Skeletal muscle satellite cell (primary cell): ENCODE data around the gene GRAP.

Source experiments
- H3K27me3 ChIP-seq: 2 replicates; pipeline ENCODE4 v1.7.0; 2013; ENCODE audit warnings: low read length; ENCODE audit not compliant: control insufficient read depth, insufficient read depth
- H3K36me3 ChIP-seq: 2 replicates; pipeline ENCODE4 v1.7.0; 2013; ENCODE audit warnings: mild to moderate bottlenecking, control low read depth, low read length; ENCODE audit not compliant: insufficient read depth
- H3K4me1 ChIP-seq: 2 replicates; pipeline ENCODE4 v1.7.0; 2013; ENCODE audit warnings: low read length; ENCODE audit not compliant: control insufficient read depth, insufficient read depth
- H3K4me2 ChIP-seq: 2 replicates; pipeline ENCODE4 v1.7.0; 2013; ENCODE audit warnings: mild to moderate bottlenecking, low read length
- H3K4me3 ChIP-seq: 2 replicates; pipeline ENCODE4 v1.7.0; 2013; ENCODE audit warnings: low read length
- H3K9ac ChIP-seq: 2 replicates; pipeline ENCODE4 v1.7.0; 2013; ENCODE audit warnings: mild to moderate bottlenecking, low read depth, low read length, moderate library complexity
- H3K9me3 ChIP-seq: replicated peaks from 2 replicates; pipeline ENCODE4 v1.7.0; 2013; ENCODE audit warnings: mild to moderate bottlenecking, control low read depth, low read length

Gene GRAP

DNA sequence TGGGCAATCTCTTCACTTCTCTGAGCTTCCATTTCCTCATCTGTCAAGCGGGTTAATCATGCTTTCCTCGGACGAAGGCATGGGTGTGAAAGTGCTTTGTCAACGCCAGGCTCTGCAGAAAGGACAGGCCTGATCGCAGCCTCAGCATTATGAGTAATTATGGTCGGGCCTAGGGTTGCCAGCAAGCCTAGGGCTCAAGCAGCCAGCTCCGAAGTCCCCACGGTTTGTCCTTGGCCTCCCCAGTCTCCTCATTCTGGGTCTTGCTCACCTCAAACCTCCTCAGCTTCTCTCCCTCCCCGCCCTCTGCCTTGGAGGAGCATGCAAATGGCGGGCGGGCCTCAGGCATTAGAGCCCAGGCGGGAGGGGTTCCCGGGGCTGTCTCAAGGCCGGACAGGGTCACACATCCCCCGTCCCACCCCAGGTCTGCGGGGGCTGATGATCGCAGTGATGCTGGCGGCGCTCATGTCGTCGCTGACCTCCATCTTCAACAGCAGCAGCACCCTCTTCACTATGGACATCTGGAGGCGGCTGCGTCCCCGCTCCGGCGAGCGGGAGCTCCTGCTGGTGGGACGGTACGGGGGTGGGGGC lies 32.0 kb downstream of the GRAP start:
- Histone ChIP-seq H3K4me3 (no peak overlapping the region), H3K36me3 (no peaks in the 10 kb centered on the region), H3K4me2 (no peak overlapping the region), H3K9ac (no peak overlapping the region), H3K9me3 (no peaks in the 10 kb centered on the region), H3K27me3 (peaks cover 18% of the 10 kb centered on the region), H3K4me1 (peaks cover 5% of the 10 kb centered on the region)

DNA sequence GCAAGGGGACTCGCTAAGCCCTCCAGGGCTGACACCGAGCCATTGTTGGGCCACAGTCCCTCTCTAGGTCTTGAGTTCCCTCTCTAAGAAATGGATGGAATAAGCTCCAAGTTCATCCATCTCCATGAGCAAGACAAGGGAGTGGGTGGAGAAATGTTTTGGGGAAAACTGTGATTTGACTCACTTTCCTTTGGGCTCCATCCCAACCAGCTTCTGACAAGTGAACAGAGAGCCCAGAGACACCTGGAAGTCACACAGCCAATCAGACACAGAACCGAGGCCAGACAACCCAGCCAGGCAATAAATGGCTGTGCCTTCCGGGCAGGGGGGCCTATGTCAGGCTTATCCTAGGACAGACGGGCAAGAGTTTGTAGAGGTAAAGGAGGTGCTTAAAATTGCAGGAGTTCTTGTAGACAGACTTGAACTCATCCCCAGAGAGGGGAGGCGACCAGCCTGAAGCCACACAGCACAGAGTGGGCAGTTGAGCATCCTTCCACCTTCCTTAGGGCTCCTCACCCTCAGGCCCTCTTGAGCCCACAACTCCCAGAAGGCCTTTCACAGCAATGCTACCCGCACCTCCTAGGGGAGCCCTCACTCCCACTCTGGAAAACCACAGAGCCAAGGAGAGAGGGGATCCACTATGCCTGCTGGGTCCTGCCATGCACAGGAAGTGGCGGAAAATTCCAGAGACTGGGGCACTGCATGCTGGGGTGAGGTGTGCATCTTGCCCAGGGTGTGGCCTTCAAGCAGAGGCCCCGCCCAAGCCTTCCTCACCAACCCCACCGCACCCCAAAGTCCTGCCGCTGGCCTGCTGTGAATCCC lies 32.7 kb downstream of the GRAP start:
- Histone ChIP-seq H3K9me3 (no peaks in the 10 kb centered on the region), H3K36me3 (no peaks in the 10 kb centered on the region), H3K27me3 (peaks cover 14% of the 10 kb centered on the region), H3K4me2 (no peak overlapping the region), H3K4me1 (peaks cover 5% of the 10 kb centered on the region), H3K4me3 (no peak overlapping the region), H3K9ac (no peak overlapping the region)

- Histone ChIP-seq H3K36me3 (no peaks in the 10 kb centered on the region), H3K9ac (no peak overlapping the region), H3K9me3 (no peaks in the 10 kb centered on the region), H3K4me3 (no peak overlapping the region), H3K27me3 (peaks cover 6% of the 10 kb centered on the region), H3K4me2 (no peak overlapping the region), H3K4me1 (peaks cover 5% of the 10 kb centered on the region)
Observed at GRCh38 chr17:19013226-19013625, 33.5 kb downstream of the GRAP start.

DNA sequence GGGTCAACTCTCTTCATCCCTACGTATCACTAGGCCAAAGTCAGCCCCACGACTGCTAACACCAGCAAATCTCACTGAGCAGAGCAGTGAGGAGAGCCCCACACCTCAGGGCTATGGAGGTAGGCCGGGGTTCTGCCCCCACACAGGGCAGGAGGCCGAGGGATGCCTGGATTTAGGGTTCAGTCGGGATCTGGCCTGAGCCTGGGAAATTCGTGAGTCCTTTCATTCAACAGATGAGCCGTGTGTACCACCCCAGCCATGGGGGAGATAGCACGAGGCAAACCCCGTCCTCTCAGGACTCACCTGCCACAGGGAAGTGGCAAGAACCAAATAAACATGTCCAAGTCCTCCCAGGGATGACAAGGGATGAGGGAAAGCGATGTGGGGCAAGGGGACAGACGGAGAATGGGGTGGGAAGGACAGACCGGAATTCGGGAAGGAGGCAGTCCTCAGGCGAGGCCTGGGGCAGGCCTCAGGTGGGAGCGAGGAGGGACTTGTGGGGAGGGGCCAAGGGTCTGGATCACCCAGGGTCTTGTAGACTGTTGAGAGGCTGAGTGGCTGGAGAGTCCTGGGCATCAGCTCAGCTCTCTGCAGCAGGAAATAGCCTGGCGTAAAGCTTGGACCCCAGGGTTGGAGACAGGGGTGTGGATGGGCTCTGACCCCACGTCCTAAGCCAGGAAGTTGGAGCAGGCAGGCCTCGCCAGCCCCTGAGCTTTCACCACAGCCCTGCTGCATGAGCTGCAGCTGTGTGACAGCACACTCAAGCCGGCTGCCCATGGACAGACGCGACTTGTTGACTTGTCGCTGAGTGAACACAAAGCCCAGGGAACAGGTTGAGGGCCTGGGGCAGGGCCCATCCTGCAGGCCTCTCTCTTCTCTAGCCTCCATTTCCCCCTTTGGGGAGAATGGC lies 34.3 kb downstream of the GRAP start:
- Histone ChIP-seq H3K9ac (no peak overlapping the region), H3K27me3 (peaks cover 3% of the 10 kb centered on the region), H3K4me1 (peaks cover 5% of the 10 kb centered on the region), H3K4me3 (no peak overlapping the region), H3K9me3 (no peaks in the 10 kb centered on the region), H3K4me2 (no peak overlapping the region), H3K36me3 (no peaks in the 10 kb centered on the region)

DNA sequence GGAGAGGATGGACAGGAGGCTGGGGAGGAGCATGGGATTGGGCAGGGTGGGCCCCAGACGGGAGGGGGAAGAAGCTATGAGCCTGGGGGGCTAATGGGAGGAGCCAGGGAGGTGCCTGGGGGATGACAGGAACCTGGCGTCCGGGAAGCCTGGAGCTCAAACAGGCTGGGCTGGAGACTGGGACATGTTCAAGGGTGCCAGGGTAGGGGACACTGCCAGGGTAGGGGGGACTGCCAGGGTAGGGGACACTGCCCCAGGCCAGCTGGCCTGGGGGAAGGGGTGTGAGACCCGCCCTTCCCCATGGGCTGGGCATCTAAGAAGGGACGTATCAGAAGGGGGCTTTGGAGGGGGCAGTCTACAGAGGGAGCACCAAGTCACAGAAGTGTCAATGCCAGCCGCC lies 35.2 kb downstream of the GRAP start:
- H3K4me1 ChIP-seq: peaks cover 5% of the 10 kb centered on the region
- H3K36me3 ChIP-seq: no peaks in the 10 kb centered on the region
- no peak overlapping the region for H3K9ac ChIP-seq
- H3K27me3 ChIP-seq: peaks cover 3% of the 10 kb centered on the region
- no peaks in the 10 kb centered on the region for H3K9me3 ChIP-seq
- H3K4me3 ChIP-seq: no peak overlapping the region
- no peak overlapping the region for H3K4me2 ChIP-seq

- Histone ChIP-seq H3K4me1 (peaks cover 5% of the 10 kb centered on the region), H3K27me3 (peaks cover 3% of the 10 kb centered on the region), H3K9ac (no peak overlapping the region), H3K4me3 (no peak overlapping the region), H3K36me3 (no peaks in the 10 kb centered on the region), H3K4me2 (no peak overlapping the region), H3K9me3 (no peaks in the 10 kb centered on the region)
Observed at GRCh38 chr17:19010729-19011505, 35.8 kb downstream of the GRAP start.

DNA sequence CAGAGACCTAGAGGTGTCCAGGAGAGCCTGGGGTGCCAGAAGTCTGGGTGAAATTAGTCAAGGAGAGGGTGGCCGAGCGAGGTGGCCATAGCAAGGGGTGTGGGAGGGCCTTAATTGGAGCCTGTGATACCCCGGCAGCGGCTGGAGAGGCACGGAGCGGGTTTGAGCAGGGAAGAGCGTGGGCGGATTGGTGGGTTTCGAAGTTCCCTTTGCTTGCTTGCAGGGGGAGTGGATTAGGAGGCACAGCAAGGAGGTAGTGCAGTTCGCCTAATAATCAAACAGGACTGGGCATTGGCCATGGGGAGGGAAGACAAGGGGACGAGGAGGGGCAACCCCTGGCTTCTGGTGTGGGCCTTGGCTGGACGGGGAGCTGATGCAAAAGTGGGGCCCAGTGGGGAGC lies 36.8 kb downstream of the GRAP start:
- H3K4me2 ChIP-seq: no peak overlapping the region
- peaks cover 8% of the 10 kb centered on the region for H3K4me1 ChIP-seq
- no peaks in the 10 kb centered on the region for H3K27me3 ChIP-seq
- H3K9me3 ChIP-seq: no peaks in the 10 kb centered on the region
- no peaks in the 10 kb centered on the region for H3K36me3 ChIP-seq
- no peak overlapping the region for H3K4me3 ChIP-seq
- no peak overlapping the region for H3K9ac ChIP-seq

DNA sequence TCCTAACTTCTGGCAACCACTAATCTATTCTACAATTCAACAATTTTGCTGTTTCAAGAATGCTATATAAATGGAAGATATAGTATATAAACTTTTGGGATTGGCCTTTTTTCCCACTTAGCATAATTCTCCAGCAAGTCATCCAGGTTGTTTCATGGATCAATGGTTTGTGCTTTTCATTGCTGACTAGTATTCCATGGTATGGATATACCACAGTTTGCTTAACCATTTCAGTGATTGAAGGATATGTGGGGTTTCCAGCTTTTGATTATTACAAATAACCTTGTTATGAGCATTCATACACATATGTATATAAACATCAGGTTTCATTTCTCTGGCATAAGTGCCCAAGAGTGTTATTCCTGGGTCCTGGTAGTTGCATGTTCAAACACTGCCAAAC lies 40.1 kb downstream of the GRAP start:
- no peak overlapping the region for H3K9ac ChIP-seq
- no peaks in the 10 kb centered on the region for H3K27me3 ChIP-seq
- no peaks in the 10 kb centered on the region for H3K36me3 ChIP-seq

DNA sequence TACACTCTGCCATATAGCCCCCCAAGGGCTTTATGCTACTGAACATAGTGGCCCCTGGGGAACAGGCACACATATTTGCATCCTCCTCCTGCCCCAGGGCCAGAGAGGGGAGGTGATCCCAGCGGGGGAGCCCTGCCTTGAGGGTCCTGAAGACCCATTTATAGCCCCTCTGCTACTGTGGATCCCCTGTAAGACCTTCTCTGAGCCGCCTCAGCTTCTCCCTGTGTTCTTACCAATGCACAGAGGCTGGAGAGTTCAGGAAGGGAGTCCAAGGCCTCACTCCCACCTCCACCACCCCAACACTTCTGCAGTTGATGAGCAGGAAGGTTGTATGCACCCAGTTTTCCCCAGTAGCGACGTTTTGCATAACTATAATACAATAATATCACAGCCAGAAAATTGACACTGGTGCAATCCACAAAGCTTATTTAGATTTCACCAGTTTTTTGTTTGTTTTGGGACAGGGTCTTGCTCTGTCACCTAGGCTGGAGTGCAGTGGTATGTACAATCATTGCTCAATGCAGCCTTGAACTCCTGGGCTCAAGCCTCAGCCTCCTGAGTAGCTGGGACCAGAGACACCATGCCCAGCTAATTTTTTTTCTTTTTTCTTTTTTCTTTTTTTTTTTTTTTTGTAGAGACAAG lies 40.8 kb downstream of the GRAP start:
- Histone ChIP-seq H3K36me3 (no peaks in the 10 kb centered on the region), H3K9ac (no peak overlapping the region), H3K9me3 (no peaks in the 10 kb centered on the region), H3K27me3 (no peaks in the 10 kb centered on the region), H3K4me3 (no peak overlapping the region), H3K4me1 (peaks cover 36% of the 10 kb centered on the region), H3K4me2 (no peak overlapping the region)

More for the DNA sequence above, 40.1 kb downstream of the GRAP start:
- Histone ChIP-seq H3K9me3 (no peaks in the 10 kb centered on the region), H3K4me2 (no peak overlapping the region), H3K4me1 (peaks cover 34% of the 10 kb centered on the region), H3K4me3 (no peak overlapping the region)

DNA sequence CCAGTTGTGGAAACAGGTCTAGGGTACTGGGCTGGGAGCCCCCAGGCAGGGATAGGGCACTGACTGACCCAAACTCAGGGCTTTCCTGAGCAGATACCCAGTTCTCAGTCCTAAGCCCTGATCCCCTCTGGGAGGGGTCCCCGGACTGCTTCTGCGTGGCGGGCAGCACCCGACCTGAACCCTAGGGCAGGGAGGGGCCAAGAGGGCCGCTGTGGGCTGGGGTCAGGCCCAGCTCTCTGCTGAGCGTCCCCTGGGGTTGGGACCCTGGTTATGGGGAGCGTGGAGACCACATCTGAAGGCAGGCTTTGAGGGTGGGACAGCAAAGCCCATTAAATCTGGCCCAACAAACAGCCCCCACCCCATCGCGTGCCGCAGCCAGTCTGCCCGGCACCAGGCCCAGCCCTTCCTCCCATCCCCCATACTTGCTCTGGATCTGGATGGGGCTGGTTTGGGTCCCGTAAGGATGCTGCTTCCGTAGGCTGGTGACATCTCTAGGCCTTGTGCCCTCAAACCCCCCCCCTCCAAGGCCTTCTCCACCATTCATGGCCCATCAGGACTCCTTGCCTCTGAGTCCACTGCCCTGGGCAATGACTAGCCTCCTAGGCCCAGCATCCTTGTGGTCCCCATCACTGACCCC lies 41.5 kb downstream of the GRAP start:
- peak overlapping the region; percentile 81 for H3K9ac ChIP-seq
- no peaks in the 10 kb centered on the region for H3K36me3 ChIP-seq
- H3K4me3 ChIP-seq: peak overlapping the region; percentile 70
- H3K9me3 ChIP-seq: no peaks in the 10 kb centered on the region
- peak overlapping the region; percentile 89 for H3K4me2 ChIP-seq
- no peaks in the 10 kb centered on the region for H3K27me3 ChIP-seq
- peaks cover 42% of the 10 kb centered on the region for H3K4me1 ChIP-seq
